NOMO-1 treated with dmso at 0.1 percent for 144 hours (cell line): ENCODE data around the gene PLD4.
"Not testable (repeated sequence)": the region's sequence is repeated elsewhere in the genome, so short reads cannot be mapped to it uniquely, and the experiment has no call there.

Source experiments
- DNase-seq: peaks from one replicate; lab custom pipeline; 2025; ENCODE audit not compliant: unreplicated experiment; lab: John Stamatoyannopoulos, UW

Gene PLD4

DNA sequence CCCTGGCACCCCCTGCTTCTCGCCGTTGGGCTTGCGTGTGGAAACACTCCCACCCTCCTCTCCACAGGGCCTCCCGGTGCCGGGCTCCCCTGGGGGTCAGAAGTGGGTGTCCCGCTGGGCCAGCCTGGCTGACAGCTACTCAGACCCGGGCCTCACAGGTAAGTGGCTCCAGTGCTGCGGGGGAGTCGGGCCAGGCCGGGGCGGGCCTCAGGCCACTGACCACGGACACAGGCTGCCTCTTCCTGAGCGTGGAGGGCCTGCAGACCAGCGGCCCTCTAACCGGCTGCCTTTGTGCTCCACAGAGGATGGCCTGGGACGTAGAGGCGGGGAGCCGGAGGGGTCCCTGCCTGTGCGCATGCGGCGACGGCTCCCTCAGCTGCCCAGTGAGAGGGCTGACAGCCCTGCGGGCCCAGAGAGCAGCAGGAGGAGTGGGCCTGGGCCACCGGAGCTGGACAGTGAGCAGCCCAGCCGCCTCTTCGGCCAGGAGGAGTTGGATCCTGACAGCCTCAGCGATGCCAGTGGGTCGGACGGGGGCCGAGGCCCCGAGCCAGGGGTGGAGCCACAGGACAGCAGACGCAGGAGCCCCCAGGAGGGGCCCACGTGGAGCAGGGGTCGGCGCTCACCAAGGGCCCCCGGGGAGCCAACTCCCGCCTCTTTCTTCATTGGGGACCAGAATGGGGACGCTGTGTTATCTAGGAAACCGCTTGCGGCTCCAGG, 38.5 kb upstream of the PLD4 start:
- DNase-seq, result no peak

GRCh38 chr14:104886690-104887622, 37.7 kb upstream of the PLD4 start:
- DNase-seq, result no peak

DNA sequence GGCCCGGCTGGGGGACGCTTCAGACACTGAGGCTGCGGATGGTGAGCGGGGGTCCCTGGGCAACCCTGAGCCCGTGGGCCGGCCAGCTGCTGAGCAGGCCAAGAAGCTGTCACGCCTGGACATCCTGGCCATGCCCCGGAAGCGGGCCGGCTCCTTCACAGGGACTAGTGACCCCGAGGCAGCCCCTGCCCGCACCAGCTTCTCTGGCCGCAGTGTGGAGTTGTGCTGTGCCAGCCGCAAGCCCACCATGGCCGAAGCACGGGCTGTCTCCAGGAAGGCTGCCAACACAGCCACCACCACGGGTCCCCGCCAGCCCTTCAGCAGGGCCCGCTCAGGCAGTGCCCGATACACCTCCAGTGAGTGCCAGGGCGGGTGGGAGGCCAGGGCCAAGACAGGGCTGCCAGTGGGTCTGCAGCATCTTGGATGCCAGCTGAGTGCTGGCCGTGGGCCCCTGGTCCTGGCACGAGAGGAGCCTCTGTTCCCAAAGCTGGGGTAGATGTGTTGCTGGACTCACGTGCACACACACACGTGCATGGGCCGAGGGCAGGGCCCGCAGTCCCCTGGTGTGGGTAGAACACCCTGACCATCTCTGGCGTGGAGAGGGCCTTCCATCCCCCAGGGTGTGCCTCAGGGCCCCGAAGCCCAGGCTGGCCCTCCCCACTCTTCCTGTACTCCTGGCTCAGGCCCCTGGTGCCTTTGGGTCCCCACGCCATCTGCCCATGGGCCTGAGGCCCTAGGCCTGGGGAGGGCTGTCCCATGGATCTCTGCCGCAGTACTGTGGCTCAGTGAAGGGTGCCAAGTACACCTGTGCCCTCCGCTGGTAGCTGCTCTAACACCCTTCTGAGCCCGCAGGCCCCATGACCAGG, 36.8 kb upstream of the PLD4 start:
- no peak for DNase-seq

- no peak for DNase-seq
Measured at GRCh38 chr14:104888489-104889374, 35.9 kb upstream of the PLD4 start.

DNA sequence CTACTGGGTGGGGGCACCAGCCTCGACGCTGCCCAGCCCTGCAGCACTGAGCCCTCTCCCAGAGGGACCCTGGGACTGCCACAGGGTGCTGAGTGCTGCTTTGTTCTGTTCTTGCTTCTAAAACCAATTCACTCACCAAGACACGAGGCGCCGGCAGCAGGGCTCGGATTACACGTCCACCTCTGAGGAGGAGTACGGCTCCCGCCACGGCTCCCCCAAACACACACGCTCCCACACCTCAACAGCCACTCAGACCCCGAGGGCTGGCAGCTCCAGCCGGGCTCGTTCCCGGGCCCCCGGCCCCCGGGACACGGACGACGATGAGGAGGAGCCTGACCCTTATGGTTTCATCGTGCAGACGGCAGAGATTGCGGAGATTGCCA, 35.3 kb upstream of the PLD4 start:
- no peak for DNase-seq

DNA sequence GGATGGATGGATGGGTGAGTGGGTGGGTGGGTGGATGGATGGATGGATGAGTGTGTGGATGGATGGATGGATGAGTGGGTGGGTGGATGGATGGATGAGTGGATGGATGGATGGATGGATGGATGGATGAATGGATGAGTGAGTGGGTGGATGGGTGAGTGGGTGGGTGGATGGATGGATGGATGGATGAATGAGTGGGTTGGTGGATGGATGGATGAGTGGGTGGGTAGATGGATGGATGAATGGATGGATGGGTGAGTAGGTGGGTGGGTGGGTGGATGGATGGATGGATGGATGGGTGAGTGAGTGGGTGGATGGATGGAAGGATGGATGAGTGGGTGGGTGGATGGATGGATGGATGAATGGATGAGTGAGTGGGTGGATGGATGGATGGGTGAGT, 34.4 kb upstream of the PLD4 start:
- DNase-seq, result not testable (repeated sequence)

GRCh38 chr14:104891121-104891551, 33.5 kb upstream of the PLD4 start:
- no peak for DNase-seq

DNA sequence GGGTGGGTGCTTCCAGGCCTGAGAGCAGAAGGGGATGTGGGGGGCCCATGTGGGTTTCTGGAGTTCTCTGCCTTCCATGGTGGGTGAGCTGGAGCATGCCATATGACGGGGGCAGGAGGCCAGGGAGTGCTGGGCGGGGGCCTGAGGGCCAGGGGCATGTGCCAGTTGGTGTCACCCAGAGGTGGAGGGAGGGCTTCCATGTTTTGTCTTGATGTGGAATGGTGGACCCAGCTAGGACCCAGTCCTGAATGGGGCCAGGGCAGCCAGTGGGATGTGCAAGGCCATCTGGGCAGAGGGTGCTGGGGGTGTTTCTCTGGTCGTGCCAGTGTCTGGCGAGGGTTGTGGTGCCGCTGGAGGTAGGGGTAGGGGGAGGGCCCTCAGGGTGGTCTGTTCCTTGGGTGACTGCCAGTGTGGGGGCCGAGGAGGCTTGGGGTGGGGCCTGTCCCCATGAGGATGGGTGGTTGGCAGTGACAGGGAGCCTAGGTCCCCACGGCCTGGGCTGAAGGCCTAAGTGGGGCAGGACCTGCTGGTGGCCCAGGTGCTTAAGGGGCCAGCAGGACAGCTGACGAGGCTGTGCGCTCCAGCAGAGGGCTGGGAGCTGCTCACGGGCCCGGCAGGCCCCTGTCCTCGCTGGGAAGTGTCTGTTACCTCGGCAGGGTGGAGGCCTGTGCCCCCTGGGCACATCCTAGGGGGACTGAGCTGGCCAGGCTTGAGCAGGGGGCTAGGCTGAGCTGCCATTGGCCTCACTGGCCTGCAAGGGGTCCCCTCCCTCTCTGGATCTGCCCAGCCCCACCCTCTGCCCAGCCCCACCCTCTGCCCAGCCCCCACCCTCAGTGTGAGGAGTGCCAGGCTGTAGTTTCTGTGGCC, 32.8 kb upstream of the PLD4 start:
- DNase-seq, result no peak

DNA sequence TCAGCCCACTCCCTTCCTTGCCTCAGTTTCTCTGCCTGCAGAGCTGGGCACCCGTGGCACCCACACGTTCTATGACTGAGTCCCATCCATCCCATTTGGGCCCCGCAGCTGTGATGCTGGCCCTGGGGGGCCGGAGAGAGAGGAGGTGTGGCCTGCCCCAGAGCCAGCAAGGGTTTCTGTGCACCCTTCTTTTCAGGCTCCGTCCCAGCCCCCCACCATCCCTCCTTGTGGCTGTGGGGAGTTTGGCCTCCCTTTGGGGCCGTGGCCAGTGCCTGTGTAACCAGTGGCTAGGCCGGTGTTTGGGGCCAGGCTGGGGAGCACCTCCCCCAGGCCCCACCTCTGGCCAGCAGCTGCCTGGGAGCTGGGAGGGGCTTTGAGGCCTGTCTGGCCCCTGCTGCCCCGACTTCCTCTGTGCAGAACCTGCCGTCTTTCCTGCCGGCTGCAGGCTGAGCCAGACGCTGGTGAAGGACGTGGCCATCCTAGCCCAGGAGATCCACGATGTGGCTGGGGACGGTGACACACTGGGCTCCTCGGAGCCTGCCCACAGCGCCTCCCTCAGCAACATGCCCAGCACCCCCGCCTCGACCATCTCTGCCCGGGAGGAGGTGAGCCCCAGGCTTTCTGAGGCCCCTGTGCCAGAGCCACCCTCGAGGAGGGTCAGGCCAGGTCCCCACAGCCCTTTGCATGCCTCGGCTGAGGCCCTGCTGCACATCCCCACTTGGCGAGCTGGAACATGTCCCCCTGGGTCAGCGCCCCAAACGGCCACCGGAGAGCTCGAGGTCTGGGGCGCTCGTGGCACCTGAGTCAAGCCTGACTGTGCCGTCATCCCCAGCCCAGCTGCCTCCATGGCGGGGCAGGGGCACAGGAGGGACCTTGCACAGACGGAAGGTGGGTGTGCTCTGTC, 31.9 kb upstream of the PLD4 start:
- no peak for DNase-seq

- DNase-seq, result no peak
Measured at GRCh38 chr14:104893435-104894207, 31.1 kb upstream of the PLD4 start.

GRCh38 chr14:104894331-104895206, 30.1 kb upstream of the PLD4 start:
- DNase-seq, result no peak

DNA sequence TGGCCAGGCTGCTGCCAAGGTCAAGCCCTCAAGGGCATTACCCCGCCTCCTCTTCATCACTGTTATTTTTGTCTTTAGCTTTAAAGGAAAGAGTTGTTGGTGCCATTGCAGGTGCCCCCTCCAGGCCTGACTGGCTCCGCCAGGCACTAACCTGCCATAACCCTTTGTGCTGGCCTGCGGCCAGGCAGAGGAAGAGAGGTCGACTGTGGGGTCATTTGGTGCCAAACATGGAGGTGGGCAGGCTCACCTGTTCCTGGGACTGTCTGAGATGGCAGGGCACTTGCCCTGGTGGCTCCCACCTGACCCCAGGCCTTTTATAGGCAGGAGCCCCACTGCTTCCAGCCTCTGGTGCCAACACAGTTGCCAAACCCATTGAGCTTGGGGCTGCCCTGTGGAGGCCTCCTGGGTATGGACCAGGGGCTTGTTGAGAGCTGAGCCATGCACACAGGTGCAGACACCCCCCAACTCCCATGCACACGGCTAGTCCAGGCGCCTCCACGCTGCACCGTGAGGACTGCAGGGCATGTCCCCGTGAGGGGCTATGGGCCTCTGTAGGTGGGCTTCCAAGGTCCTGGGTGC, 29.4 kb upstream of the PLD4 start:
- DNase-seq, result no peak

- DNase-seq, result no peak
Measured at GRCh38 chr14:104895786-104896661, 28.7 kb upstream of the PLD4 start.

- DNase-seq, result no peak
Measured at GRCh38 chr14:104897330-104898194, 27.1 kb upstream of the PLD4 start.
